Ovary (tissue), 3 donors: ENCODE data around the gene CCDC81.

Experiments
- EP300 ChIP-seq: sonication (generic); formaldehyde crosslinking; IDR thresholded peaks from one replicate; pipeline ENCODE4 v1.6.1; 2017; ENCODE audit warnings: antibody characterized with exemption
- POLR2A ChIP-seq: fragments of 450-650 bp; IDR thresholded peaks from one replicate; pipeline ENCODE4 v1.6.1; 2017; ENCODE audit warnings: antibody characterized with exemption, mild to moderate bottlenecking, moderate library complexity
- TF ChIP-seq, protein P1 (sequence below), 3 donors: fragments of 450-650 bp in 2 of 3; fragments of 200-600 bp in 1 of 3; IDR thresholded peaks; one replicate each; pipeline versions ENCODE4 v1.5.1 to v1.8.0; 2016 to 2022; ENCODE audit warnings: antibody characterized with exemption in 3 of 3, mild to moderate bottlenecking in 1 of 3
- donor health status: DM: no; HTN: no; CAD: no.

DNA sequence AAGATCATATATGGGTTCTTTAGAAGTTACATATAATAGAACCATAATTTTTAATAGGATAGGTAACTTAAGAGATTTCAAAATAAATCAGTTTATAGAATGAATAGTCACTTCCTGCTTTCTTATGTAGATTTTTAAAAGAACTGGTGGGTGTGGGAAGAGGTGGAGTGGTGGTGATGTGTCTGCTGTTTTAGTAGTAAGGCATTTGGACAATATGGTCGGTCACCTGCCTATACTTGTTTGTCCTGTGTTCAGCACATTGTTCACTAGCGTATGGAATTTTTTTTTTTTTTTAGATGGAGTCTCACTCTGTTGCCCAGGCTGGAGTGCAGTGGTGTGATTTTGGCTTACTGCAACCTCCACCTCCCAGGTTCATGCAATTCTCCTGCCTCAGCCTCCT, 39.3 kb downstream of the CCDC81 start:
- TF ChIP-seq POLR2A (no peak), EP300 (no peak)
- TF ChIP-seq, protein P1, sequence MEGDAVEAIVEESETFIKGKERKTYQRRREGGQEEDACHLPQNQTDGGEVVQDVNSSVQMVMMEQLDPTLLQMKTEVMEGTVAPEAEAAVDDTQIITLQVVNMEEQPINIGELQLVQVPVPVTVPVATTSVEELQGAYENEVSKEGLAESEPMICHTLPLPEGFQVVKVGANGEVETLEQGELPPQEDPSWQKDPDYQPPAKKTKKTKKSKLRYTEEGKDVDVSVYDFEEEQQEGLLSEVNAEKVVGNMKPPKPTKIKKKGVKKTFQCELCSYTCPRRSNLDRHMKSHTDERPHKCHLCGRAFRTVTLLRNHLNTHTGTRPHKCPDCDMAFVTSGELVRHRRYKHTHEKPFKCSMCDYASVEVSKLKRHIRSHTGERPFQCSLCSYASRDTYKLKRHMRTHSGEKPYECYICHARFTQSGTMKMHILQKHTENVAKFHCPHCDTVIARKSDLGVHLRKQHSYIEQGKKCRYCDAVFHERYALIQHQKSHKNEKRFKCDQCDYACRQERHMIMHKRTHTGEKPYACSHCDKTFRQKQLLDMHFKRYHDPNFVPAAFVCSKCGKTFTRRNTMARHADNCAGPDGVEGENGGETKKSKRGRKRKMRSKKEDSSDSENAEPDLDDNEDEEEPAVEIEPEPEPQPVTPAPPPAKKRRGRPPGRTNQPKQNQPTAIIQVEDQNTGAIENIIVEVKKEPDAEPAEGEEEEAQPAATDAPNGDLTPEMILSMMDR (IDR thresholded peaks at IDR 0.05): no peak
